IMR-90 (cell line): ENCODE measurements around the gene SOCS6. TPM values are rescaled to one million over a fixed set of nuclear protein-coding genes. Genes with fewer than 3 reads are reported as not detected.

Experiments used
- ATAC-seq: fragments of 200-7000 bp; cut with Tn5 transposase; 2 replicates; pipeline ENCODE4 v1.9.1; 2020; ENCODE audit warnings: low read depth, mild to moderate bottlenecking, moderate library complexity
- BruUV-seq: library from RNA; stranded (reverse); fragments of 400-500 nt; replicated peaks from 2 replicates; lab custom pipeline; 2021; lab: Mats Ljungman, UMichigan
- CTCF ChIA-PET: fragments of 300-600 bp; formaldehyde crosslinking; extraction: SDS; loops from one replicate; lab custom pipeline; 2021; ENCODE audit warnings: antibody characterized with exemption; lab: Yijun Ruan, JAX
- POLR2A ChIA-PET: fragments of 300-600 bp; sonication (Branson Sonifier 250); formaldehyde crosslinking; loops from one replicate; lab custom pipeline; 2022; ENCODE audit warnings: antibody characterized with exemption; ENCODE audit not compliant: unreplicated experiment; lab: Charles Lee
- DNase-seq: peaks from one replicate; pipeline ENCODE4 v3.0.0; 2013
- H2AFZ ChIP-seq: replicated peaks from 2 replicates; pipeline ENCODE3; 2013; ENCODE audit warnings: low read length, mild to moderate bottlenecking; ENCODE audit not compliant: poor library complexity
- H2AK5ac ChIP-seq: 2 replicates; pipeline ENCODE4 v1.6.1; 2013; ENCODE audit warnings: low read depth, low read length, inconsistent platforms
- H2AK9ac ChIP-seq: replicated peaks from 2 replicates; pipeline ENCODE3; 2013; ENCODE audit warnings: mild to moderate bottlenecking, low read depth, low read length, moderate library complexity; ENCODE audit not compliant: poor library complexity
- H2BK120ac ChIP-seq: 2 replicates; pipeline ENCODE4 v1.6.1; 2013; ENCODE audit warnings: low read depth, low read length, inconsistent platforms
- H2BK15ac ChIP-seq: 3 replicates; pipeline ENCODE4 v1.6.1; 2013; ENCODE audit warnings: low read depth, low read length, inconsistent platforms
- H2BK20ac ChIP-seq: 2 replicates; pipeline ENCODE4 v1.6.1; 2013; ENCODE audit warnings: low read depth, mild to moderate bottlenecking, inconsistent platforms, low read length, moderate library complexity
- H2BK5ac ChIP-seq: 2 replicates; pipeline ENCODE4 v1.6.1; 2013; ENCODE audit warnings: mild to moderate bottlenecking, low read depth, low read length, inconsistent platforms; ENCODE audit not compliant: poor library complexity, severe bottlenecking
- H3K14ac ChIP-seq: replicated peaks from 2 replicates; pipeline ENCODE4 v1.6.1; 2013; ENCODE audit warnings: low read depth, low read length, inconsistent platforms
- H3K18ac ChIP-seq: 2 replicates; pipeline ENCODE4 v1.6.1; 2013; ENCODE audit warnings: low read depth, low read length, control low read depth
- H3K23ac ChIP-seq: 2 replicates; pipeline ENCODE4 v1.6.1; 2013; ENCODE audit warnings: low read depth, low read length, inconsistent platforms
- H3K27ac ChIP-seq: 2 replicates; pipeline ENCODE4 v1.5.1; 2013; ENCODE audit warnings: mild to moderate bottlenecking, control low read depth, low read length; ENCODE audit not compliant: insufficient read depth
- H3K27me3 ChIP-seq: 2 replicates; pipeline ENCODE4 v1.6.1; 2013; ENCODE audit warnings: low read length; ENCODE audit not compliant: control insufficient read depth, insufficient read depth
- H3K36me3 ChIP-seq: 2 replicates; pipeline ENCODE4 v1.6.1; 2013; ENCODE audit warnings: low read length, mixed read lengths; ENCODE audit not compliant: control insufficient read depth, insufficient read depth
- H3K4ac ChIP-seq: 2 replicates; pipeline ENCODE4 v1.6.1; 2013; ENCODE audit warnings: low read depth, low read length, inconsistent platforms
- H3K4me1 ChIP-seq: 2 replicates; pipeline ENCODE4 v1.6.1; 2013; ENCODE audit warnings: low read length, mixed read lengths; ENCODE audit not compliant: control insufficient read depth, insufficient read depth
- H3K4me2 ChIP-seq: 2 replicates; pipeline ENCODE4 v1.6.1; 2013; ENCODE audit warnings: low read depth, mild to moderate bottlenecking, control low read depth, low read length, moderate library complexity
- H3K4me3 ChIP-seq: 2 replicates; pipeline ENCODE4 v1.5.1; 2013; ENCODE audit warnings: low read depth, mild to moderate bottlenecking, control low read depth, low read length, moderate library complexity; ENCODE audit not compliant: insufficient read depth
- H3K56ac ChIP-seq: 2 replicates; pipeline ENCODE4 v1.6.1; 2013; ENCODE audit warnings: low read length, inconsistent platforms; ENCODE audit not compliant: insufficient read depth; ENCODE audit errors: extremely low read depth
- H3K79me1 ChIP-seq, 2 experiments: 2 replicates each; pipeline ENCODE4 v1.6.1; 2013; ENCODE audit warnings: low read length in 2 of 2, inconsistent platforms in 1 of 2, low read depth in 1 of 2
- H3K9ac ChIP-seq: 2 replicates; pipeline ENCODE4 v1.6.1; 2013; ENCODE audit warnings: low read depth, low read length, control low read depth
- H3K9me1 ChIP-seq: 2 replicates; pipeline ENCODE4 v1.6.1; 2013; ENCODE audit warnings: low read length, inconsistent platforms; ENCODE audit not compliant: insufficient read depth
- H3K9me3 ChIP-seq: 2 replicates; pipeline ENCODE4 v1.6.1; 2013; ENCODE audit warnings: low read length; ENCODE audit not compliant: control insufficient read depth, insufficient read depth
- H4K20me1 ChIP-seq: 2 replicates; pipeline ENCODE4 v1.6.1; 2013; ENCODE audit warnings: low read length, inconsistent platforms; ENCODE audit not compliant: insufficient read depth
- H4K5ac ChIP-seq: 2 replicates; pipeline ENCODE4 v1.6.1; 2013; ENCODE audit warnings: mild to moderate bottlenecking, low read depth, low read length, control low read depth
- H4K8ac ChIP-seq, 2 experiments: 2 replicates each; pipeline ENCODE4 v1.6.1; 2013; ENCODE audit warnings: low read depth in 2 of 2, low read length in 2 of 2, control low read depth in 1 of 2, inconsistent platforms in 1 of 2
- H4K91ac ChIP-seq: 2 replicates; pipeline ENCODE4 v1.6.1; 2013; ENCODE audit warnings: low read depth, low read length, inconsistent platforms; ENCODE audit not compliant: insufficient read depth
- CEBPB ChIP-seq: IDR thresholded peaks from 2 replicates; pipeline ENCODE4 v1.6.1; 2012; ENCODE audit warnings: low read depth, low read length, improper control_type of control experiment
- CHD1 ChIP-seq: IDR thresholded peaks from 2 replicates; pipeline ENCODE4 v1.6.1; 2012; ENCODE audit warnings: low read depth, low read length, improper control_type of control experiment
- CTCF ChIP-seq: conservative IDR thresholded peaks from 2 replicates; pipeline ENCODE4 v1.5.1; 2012; ENCODE audit warnings: mild to moderate bottlenecking, low read depth, low read length, improper control_type of control experiment
- ELK1 ChIP-seq: fragments of 150-350 bp; IDR thresholded peaks from 2 replicates; pipeline ENCODE4 v1.6.1; 2016; ENCODE audit warnings: low read depth, mild to moderate bottlenecking, low read length, moderate library complexity, borderline replicate concordance
- FOS ChIP-seq: fragments of 150-350 bp; IDR thresholded peaks from 2 replicates; pipeline ENCODE4 v1.6.1; 2016; ENCODE audit warnings: low read depth, low read length
- MAFK ChIP-seq: IDR thresholded peaks from 2 replicates; pipeline ENCODE4 v1.6.1; 2012; ENCODE audit warnings: low read depth, low read length, improper control_type of control experiment
- MAZ ChIP-seq: IDR thresholded peaks from 2 replicates; pipeline ENCODE4 v1.6.1; 2012; ENCODE audit warnings: low read depth, mild to moderate bottlenecking, low read length, improper control_type of control experiment, moderate library complexity, borderline replicate concordance
- MXI1 ChIP-seq: IDR thresholded peaks from 2 replicates; pipeline ENCODE4 v1.6.1; 2012; ENCODE audit warnings: low read depth, mild to moderate bottlenecking, low read length, moderate library complexity, borderline replicate concordance
- POLR2A ChIP-seq: IDR thresholded peaks from 2 replicates; pipeline ENCODE4 v1.6.1; 2012; ENCODE audit warnings: mild to moderate bottlenecking, low read depth, low read length
- RCOR1 ChIP-seq: IDR thresholded peaks from 2 replicates; pipeline ENCODE4 v1.6.1; 2012; ENCODE audit warnings: mild to moderate bottlenecking, low read length, improper control_type of control experiment; ENCODE audit not compliant: insufficient replicate concordance
- RFX5 ChIP-seq: IDR thresholded peaks from 2 replicates; pipeline ENCODE4 v1.8.0; 2012; ENCODE audit warnings: low read depth, mild to moderate bottlenecking, low read length, moderate library complexity
- WGBS, 2 experiments: methylation state at CpG; one replicate each; pipeline versions ENCODE4 v1.1.5 to v1.1.7; 2013; ENCODE audit warnings: missing lambda C conversion rate in 2 of 2; ENCODE audit not compliant: insufficient read length in 1 of 2; ENCODE audit errors: extremely low coverage in 2 of 2; 5-methylcytosine and 5-hydroxymethylcytosine counted together
- dilution Hi-C: fragments of 300-500 bp; cut with HindIII; formaldehyde crosslinking; loops from one replicate; pipeline ENCODE4 v1.14.3; 2018; ENCODE audit warnings: low sequenced_read_pairs; ENCODE audit not compliant: unreplicated experiment
- in situ Hi-C: fragments of 300-500 bp; cut with MboI; formaldehyde crosslinking; loops from 3 replicates; pipeline ENCODE4 v1.14.3; 2019; ENCODE audit warnings: low sequenced_read_pairs, inconsistent platforms, mixed read lengths
- intact Hi-C: fragments of 100-400 bp; cut with micrococcal nuclease; formaldehyde crosslinking; loops from 2 replicates; pipeline ENCODE4 v1.10.0; 2022
- polyA plus RNA-seq, 3 experiments: library from polyadenylated mRNA; depleted of rRNA; stranded (reverse); fragments of >200 nt; gene quantifications; 2 replicates each; pipeline ENCODE4 v1.2.3, GENCODE V29; 2012; ENCODE audit warnings: low replicate concordance in 1 of 3
- total RNA-seq: library from RNA; depleted of rRNA; stranded (reverse); fragments of >200 nt; gene quantifications from 2 replicates; pipeline ENCODE4 v1.2.3, GENCODE V29; 2012
- TF ChIP-seq, protein P1 (sequence below): fragments of 150-350 bp; IDR thresholded peaks from 2 replicates; pipeline ENCODE4 v1.6.1; 2017; ENCODE audit warnings: mild to moderate bottlenecking, antibody characterized with exemption, low read length, low read depth

The SOCS6 gene
- total and polyA plus RNA-seq, 2 of the 4 experiments (the other 2 are of a cell fraction), result 21.3 to 57.4 TPM

DNA sequence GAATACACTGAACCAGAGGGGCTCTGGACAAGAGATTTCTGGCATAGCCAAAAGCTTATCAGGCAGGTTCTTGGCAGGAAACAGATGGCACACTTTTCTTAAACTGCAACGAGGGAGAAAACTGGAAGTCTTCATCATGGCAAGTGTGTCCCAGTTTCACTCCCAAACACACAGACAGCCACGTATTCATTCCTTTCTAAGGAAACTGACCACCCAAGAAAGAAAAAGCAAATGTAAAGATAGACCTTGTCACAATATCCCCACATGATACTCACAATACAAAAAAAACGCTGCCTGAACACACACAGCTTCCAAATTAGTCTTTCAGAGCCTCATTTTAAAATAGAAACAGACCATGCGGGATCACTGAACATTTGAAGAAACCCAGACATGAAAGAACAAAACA lies 42.8 kb upstream of the SOCS6 start:
- no peaks in the 10 kb centered on the region for H3K79me1 ChIP-seq
- H4K20me1 ChIP-seq, result no peaks in the 10 kb centered on the region
- dilution Hi-C loops (no loop called here), intact Hi-C loops (no loop called here), in situ Hi-C loops (no loop called here)
- H4K5ac ChIP-seq, result no peak overlapping the region
- H2AK9ac ChIP-seq, result no peak overlapping the region
- no peak overlapping the region for H3K23ac ChIP-seq
- H3K9ac ChIP-seq, result no peak overlapping the region
- H3K36me3 ChIP-seq, result no peaks in the 10 kb centered on the region
- H3K9me1 ChIP-seq, result no peaks in the 10 kb centered on the region
- POLR2A ChIA-PET, result no interaction called here
- no peak overlapping the region for H2BK15ac ChIP-seq
- no peak overlapping the region for H3K18ac ChIP-seq
- no peak overlapping the region for H2AK5ac ChIP-seq
- no peak overlapping the region for H3K14ac ChIP-seq
- H4K8ac ChIP-seq, result 0 out of 4 replicates have a peak overlapping the region, but pooled peaks of 1 of the 2 experiments have one; percentile 48
- H3K4me2 ChIP-seq, result peak overlapping the region; percentile 75; the same call in 1 of the 2 replicates
- H2AFZ ChIP-seq, result no peak overlapping the region
- H3K4me1 ChIP-seq, result no peaks in the 10 kb centered on the region
- no peak overlapping the region for H2BK5ac ChIP-seq
- no peak overlapping the region for H2BK20ac ChIP-seq
- H3K56ac ChIP-seq, result no peak overlapping the region
- H3K4me3 ChIP-seq, result no peak overlapping the region
- TF ChIP-seq CTCF, result no peak
- no peak for TF ChIP-seq MAZ
- TF ChIP-seq MXI1, result no peak
- TF ChIP-seq CHD1, result no peak
- no peak for TF ChIP-seq POLR2A
- TF ChIP-seq MAFK, result no peak
- no peak for TF ChIP-seq RCOR1
- TF ChIP-seq ELK1, result no peak
- TF ChIP-seq FOS, result no peak
- TF ChIP-seq, protein P1, sequence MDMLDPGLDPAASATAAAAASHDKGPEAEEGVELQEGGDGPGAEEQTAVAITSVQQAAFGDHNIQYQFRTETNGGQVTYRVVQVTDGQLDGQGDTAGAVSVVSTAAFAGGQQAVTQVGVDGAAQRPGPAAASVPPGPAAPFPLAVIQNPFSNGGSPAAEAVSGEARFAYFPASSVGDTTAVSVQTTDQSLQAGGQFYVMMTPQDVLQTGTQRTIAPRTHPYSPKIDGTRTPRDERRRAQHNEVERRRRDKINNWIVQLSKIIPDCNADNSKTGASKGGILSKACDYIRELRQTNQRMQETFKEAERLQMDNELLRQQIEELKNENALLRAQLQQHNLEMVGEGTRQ, result no peak
- TF ChIP-seq CEBPB, result no peak
- no peak for TF ChIP-seq RFX5
- ATAC-seq, result no peak
- 50% methylated on average over 1 of the region's 4 CpGs; no CpG with 5 or more reads in 1 of the 2 experiments for WGBS, 2 experiments
- no peak overlapping the region for H2BK120ac ChIP-seq
- H3K9me3 ChIP-seq, result no peaks in the 10 kb centered on the region
- H3K27me3 ChIP-seq, result no peaks in the 10 kb centered on the region
- H3K4ac ChIP-seq, result no peak overlapping the region
- CTCF ChIA-PET, result no interaction called here
- H4K91ac ChIP-seq, result no peak overlapping the region
- no TSS peak for BruUV-seq
- DNase-seq, result no peak
- no peak overlapping the region for H3K27ac ChIP-seq
